ENCODE results near the gene PWWP2B.

The PWWP2B gene

GRCh38 chr10:132417257-132417910 lies 20.4 kb downstream of the PWWP2B start:
- no peak for DNase-seq
- no peaks in the 10 kb centered on the region for H3K79me1 ChIP-seq (ENCODE audit: low read length)
- no peak overlapping the region for H3K23ac ChIP-seq (ENCODE audit: low read length)
- no peak overlapping the region for H4K8ac ChIP-seq (ENCODE audit: low read depth, low read length)
- H3K4me2 ChIP-seq (ENCODE audit: low read length), result no peak overlapping the region
- H2BK5ac ChIP-seq (ENCODE audit: low read length), result no peak overlapping the region
- H3K36me3 ChIP-seq (ENCODE audit: control insufficient read depth, insufficient read depth, low read length), result no peaks in the 10 kb centered on the region
- no CpG with 5 or more reads among the region's 26 CpGs for WGBS (ENCODE audit: extremely low coverage, insufficient coverage, low lambda C conversion rate)
- H3K4ac ChIP-seq (ENCODE audit: low read depth, low read length), result no peak overlapping the region
- no peak overlapping the region for H3K9ac ChIP-seq (ENCODE audit: low read length)
- H3K4me1 ChIP-seq (ENCODE audit: control insufficient read depth, low read depth, low read length), result peaks cover 8% of the 10 kb centered on the region
- H3K27me3 ChIP-seq (ENCODE audit: insufficient read depth, low read length, poor library complexity), result no peaks in the 10 kb centered on the region
- H2BK120ac ChIP-seq (ENCODE audit: low read depth, low read length), result no peak overlapping the region
- no peak overlapping the region for H2AK5ac ChIP-seq (ENCODE audit: low read length)
- H3K27ac ChIP-seq (ENCODE audit: low read depth, low read length), result no peak overlapping the region
- no peak overlapping the region for H4K5ac ChIP-seq (ENCODE audit: low read length)
- H3K56ac ChIP-seq (ENCODE audit: low read length), result no peak overlapping the region
- H3K4me3 ChIP-seq (ENCODE audit: low read length), result no peak overlapping the region
- no peaks in the 10 kb centered on the region for H3K79me2 ChIP-seq (ENCODE audit: control insufficient read depth, insufficient read depth, low read length)
- no peak overlapping the region for H3K18ac ChIP-seq (ENCODE audit: low read length)
- no peak overlapping the region for H2BK15ac ChIP-seq (replicated peaks; ENCODE audit: low read depth)

DNA sequence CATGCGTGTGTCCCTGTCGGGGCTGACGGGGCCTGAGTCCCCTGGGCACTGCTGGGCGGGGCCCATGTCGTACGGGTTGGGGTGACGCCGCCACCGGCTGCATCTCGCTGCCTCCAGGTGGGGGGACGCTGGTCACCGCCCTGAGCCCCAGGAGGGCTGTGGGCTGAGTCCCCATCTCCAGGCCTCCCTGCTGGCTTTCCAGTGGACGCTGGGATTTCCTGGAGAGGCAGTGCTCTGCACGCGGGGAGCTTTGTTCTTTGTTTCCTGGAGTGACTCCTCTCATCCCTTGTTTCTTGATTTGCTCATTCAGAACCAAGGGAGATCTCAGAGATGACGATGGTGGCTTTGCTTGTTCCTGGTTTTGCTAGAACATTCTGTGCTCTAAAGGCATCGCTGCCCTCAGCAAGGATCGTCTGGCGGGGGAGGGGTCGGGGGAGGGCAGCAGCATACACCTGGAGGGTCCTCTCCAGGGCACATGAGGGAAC lies 21.0 kb downstream of the PWWP2B start:
- H3K4me3 ChIP-seq (ENCODE audit: low read length), result no peak overlapping the region
- no peaks in the 10 kb centered on the region for H3K79me2 ChIP-seq (ENCODE audit: control insufficient read depth, insufficient read depth, low read length)
- no peak overlapping the region for H2BK15ac ChIP-seq (replicated peaks; ENCODE audit: low read depth)
- H2BK5ac ChIP-seq (ENCODE audit: low read length), result no peak overlapping the region
- no CpG with 5 or more reads among the region's 20 CpGs for WGBS (ENCODE audit: extremely low coverage, insufficient coverage, low lambda C conversion rate)
- H3K4me1 ChIP-seq (ENCODE audit: control insufficient read depth, low read depth, low read length), result peaks cover 8% of the 10 kb centered on the region
- no peak overlapping the region for H2BK120ac ChIP-seq (ENCODE audit: low read depth, low read length)
- no peak overlapping the region for H3K23ac ChIP-seq (ENCODE audit: low read length)
- no peak overlapping the region for H4K5ac ChIP-seq (ENCODE audit: low read length)
- H3K27me3 ChIP-seq (ENCODE audit: insufficient read depth, low read length, poor library complexity), result no peaks in the 10 kb centered on the region
- no peak overlapping the region for H4K8ac ChIP-seq (ENCODE audit: low read depth, low read length)
- no peak overlapping the region for H2AK5ac ChIP-seq (ENCODE audit: low read length)
- no peaks in the 10 kb centered on the region for H3K36me3 ChIP-seq (ENCODE audit: control insufficient read depth, insufficient read depth, low read length)
- H3K18ac ChIP-seq (ENCODE audit: low read length), result no peak overlapping the region
- no peak overlapping the region for H3K9ac ChIP-seq (ENCODE audit: low read length)
- H3K4me2 ChIP-seq (ENCODE audit: low read length), result no peak overlapping the region
- no peak overlapping the region for H3K4ac ChIP-seq (ENCODE audit: low read depth, low read length)
- H3K79me1 ChIP-seq (ENCODE audit: low read length), result no peaks in the 10 kb centered on the region
- no peak overlapping the region for H3K27ac ChIP-seq (ENCODE audit: low read depth, low read length)
- H3K56ac ChIP-seq (ENCODE audit: low read length), result peak overlapping the region; percentile 30
- peak; percentile 47 for DNase-seq

DNA sequence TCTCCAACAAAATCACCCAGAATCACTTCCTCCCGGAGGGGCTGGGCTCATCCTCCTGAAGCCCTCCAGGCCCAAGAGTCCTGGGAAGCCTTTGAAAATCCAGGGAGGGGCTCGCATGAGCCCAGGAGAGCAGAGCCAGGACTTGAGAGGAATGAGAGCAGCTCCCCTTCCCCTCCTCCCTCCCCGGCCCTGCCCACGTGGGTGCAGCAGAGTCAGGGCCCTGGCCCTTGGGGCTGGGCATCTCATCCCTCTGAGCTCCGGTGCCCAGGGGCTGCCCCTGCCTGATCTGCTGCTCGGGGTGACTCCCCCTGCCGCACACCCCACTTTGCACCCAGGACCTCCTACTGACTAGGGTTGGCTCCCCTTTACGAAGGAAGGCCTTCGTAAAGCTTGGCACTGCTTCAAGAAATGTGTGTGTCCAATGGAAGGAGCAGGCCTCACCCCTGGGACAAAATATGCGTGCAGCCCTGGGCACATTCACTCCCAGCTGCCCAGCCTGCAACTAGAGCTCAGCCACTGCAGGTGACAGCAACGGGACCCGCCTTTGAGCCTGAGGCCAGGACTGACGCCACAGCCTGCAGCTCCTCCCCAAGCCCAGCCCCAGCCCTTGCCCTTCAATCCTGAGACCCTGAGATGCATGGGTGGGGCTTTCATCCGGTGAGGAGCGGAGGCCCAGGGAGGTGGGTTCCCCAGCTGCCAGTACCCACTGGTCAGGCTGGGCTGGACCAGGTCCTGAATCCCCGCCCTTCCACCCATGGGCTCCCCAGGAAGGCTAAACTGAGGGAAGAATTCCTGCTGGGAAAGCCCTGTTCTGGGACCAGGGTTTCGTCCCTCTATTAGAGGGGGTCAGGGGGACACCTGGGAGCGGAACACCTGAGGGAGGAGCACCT lies 21.8 kb downstream of the PWWP2B start:
- peaks cover 8% of the 10 kb centered on the region for H3K4me1 ChIP-seq (ENCODE audit: control insufficient read depth, low read depth, low read length)
- peak; percentile 95 for DNase-seq
- no peak overlapping the region for H3K23ac ChIP-seq (ENCODE audit: low read length)
- no peak overlapping the region for H3K4me3 ChIP-seq (ENCODE audit: low read length)
- no peaks in the 10 kb centered on the region for H3K79me2 ChIP-seq (ENCODE audit: control insufficient read depth, insufficient read depth, low read length)
- H3K56ac ChIP-seq (ENCODE audit: low read length), result peak overlapping the region; percentile 47
- H3K9ac ChIP-seq (ENCODE audit: low read length), result peak overlapping the region; percentile 41
- H3K79me1 ChIP-seq (ENCODE audit: low read length), result no peaks in the 10 kb centered on the region
- H3K18ac ChIP-seq (ENCODE audit: low read length), result no peak overlapping the region
- no peak overlapping the region for H2BK15ac ChIP-seq (replicated peaks; ENCODE audit: low read depth)
- H3K36me3 ChIP-seq (ENCODE audit: control insufficient read depth, insufficient read depth, low read length), result no peaks in the 10 kb centered on the region
- no peak overlapping the region for H3K27ac ChIP-seq (ENCODE audit: low read depth, low read length)
- H4K5ac ChIP-seq (ENCODE audit: low read length), result no peak overlapping the region
- H3K27me3 ChIP-seq (ENCODE audit: insufficient read depth, low read length, poor library complexity), result no peaks in the 10 kb centered on the region
- peak overlapping the region; percentile 42 for H2BK5ac ChIP-seq (ENCODE audit: low read length)
- H3K4me2 ChIP-seq (ENCODE audit: low read length), result peak overlapping the region; percentile 31
- no CpG with 5 or more reads among the region's 18 CpGs for WGBS (ENCODE audit: extremely low coverage, insufficient coverage, low lambda C conversion rate)
- H3K4ac ChIP-seq (ENCODE audit: low read depth, low read length), result no peak overlapping the region
- no peak overlapping the region for H4K8ac ChIP-seq (ENCODE audit: low read depth, low read length)
- H2AK5ac ChIP-seq (ENCODE audit: low read length), result no peak overlapping the region
- H2BK120ac ChIP-seq (ENCODE audit: low read depth, low read length), result no peak overlapping the region

DNA sequence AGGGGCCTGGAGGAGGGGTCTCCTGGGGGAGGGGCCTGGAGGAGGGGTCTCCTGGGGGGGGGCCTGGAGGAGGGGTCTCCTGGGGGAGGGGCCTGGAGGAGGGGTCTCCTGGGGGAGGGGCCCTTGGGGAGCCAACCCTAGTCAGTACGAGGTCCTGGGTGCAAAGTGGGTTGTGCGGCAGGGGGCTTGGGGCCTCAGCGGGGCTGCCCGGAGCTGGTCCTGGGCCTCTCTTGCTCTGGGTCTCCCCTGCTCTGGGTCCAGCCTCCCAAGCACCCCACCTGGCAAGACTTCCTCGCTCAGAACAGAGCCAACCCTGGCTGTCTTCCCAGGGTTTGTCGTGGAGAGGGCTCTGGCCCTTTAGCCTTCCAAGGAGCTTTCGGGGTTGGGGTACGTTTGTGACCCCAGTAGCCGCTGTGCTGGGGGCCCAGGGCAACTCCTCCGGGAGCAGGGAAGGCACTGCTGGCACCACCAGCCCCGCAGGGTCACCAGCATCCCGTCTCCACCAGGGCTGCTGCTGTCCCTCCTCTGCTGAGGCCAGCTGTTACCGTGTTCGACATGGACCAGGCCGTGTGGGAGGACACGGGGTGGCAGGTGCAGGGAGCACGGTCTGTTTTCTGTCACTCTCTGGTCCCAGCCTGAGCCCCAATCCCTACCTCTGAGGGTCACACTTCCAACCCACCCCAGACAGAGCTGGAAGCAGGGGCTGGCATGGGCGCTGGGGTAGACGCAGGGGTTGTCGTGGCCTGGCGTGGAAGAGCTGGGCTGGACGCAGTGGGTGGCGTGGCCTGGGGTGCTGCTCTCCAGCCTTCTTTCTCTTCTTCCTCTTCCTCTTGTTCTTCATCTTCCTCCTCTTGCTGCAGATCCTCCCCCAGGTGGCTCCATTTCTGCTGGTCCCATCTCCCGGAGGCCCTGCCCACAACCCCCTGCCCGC lies 22.8 kb downstream of the PWWP2B start:
- Histone ChIP-seq H3K27ac (ENCODE audit: low read depth, low read length) (peak overlapping the region; percentile 1), H4K5ac (ENCODE audit: low read length) (no peak overlapping the region), H3K79me1 (ENCODE audit: low read length) (no peaks in the 10 kb centered on the region), H2BK5ac (ENCODE audit: low read length) (no peak overlapping the region), H3K4ac (ENCODE audit: low read depth, low read length) (no peak overlapping the region), H3K36me3 (ENCODE audit: control insufficient read depth, insufficient read depth, low read length) (no peaks in the 10 kb centered on the region), H4K8ac (ENCODE audit: low read depth, low read length) (no peak overlapping the region), H3K9ac (ENCODE audit: low read length) (no peak overlapping the region), H3K79me2 (ENCODE audit: control insufficient read depth, insufficient read depth, low read length) (no peaks in the 10 kb centered on the region), H3K27me3 (ENCODE audit: insufficient read depth, low read length, poor library complexity) (no peaks in the 10 kb centered on the region), H3K18ac (ENCODE audit: low read length) (no peak overlapping the region), H2BK15ac (replicated peaks; ENCODE audit: low read depth) (no peak overlapping the region), H2AK5ac (ENCODE audit: low read length) (no peak overlapping the region), H3K56ac (ENCODE audit: low read length) (peak overlapping the region; percentile 44), H3K4me1 (ENCODE audit: control insufficient read depth, low read depth, low read length) (peaks cover 8% of the 10 kb centered on the region), H3K23ac (ENCODE audit: low read length) (no peak overlapping the region), H3K4me3 (ENCODE audit: low read length) (no peak overlapping the region), H3K4me2 (ENCODE audit: low read length) (no peak overlapping the region), H2BK120ac (ENCODE audit: low read depth, low read length) (no peak overlapping the region)
- no CpG with 5 or more reads among the region's 25 CpGs for WGBS (ENCODE audit: extremely low coverage, insufficient coverage, low lambda C conversion rate)
- DNase-seq, result peak; percentile 57

- Histone ChIP-seq H2AK5ac (ENCODE audit: low read length) (no peak overlapping the region), H3K79me1 (ENCODE audit: low read length) (no peaks in the 10 kb centered on the region), H3K4me2 (ENCODE audit: low read length) (no peak overlapping the region), H3K18ac (ENCODE audit: low read length) (no peak overlapping the region), H3K36me3 (ENCODE audit: control insufficient read depth, insufficient read depth, low read length) (no peaks in the 10 kb centered on the region), H2BK120ac (ENCODE audit: low read depth, low read length) (no peak overlapping the region), H2BK15ac (replicated peaks; ENCODE audit: low read depth) (no peak overlapping the region), H3K4me1 (ENCODE audit: control insufficient read depth, low read depth, low read length) (peaks cover 8% of the 10 kb centered on the region), H2BK5ac (ENCODE audit: low read length) (no peak overlapping the region), H3K27ac (ENCODE audit: low read depth, low read length) (peak overlapping the region; percentile 1), H4K5ac (ENCODE audit: low read length) (no peak overlapping the region), H3K4me3 (ENCODE audit: low read length) (no peak overlapping the region), H3K56ac (ENCODE audit: low read length) (peak overlapping the region; percentile 38), H4K8ac (ENCODE audit: low read depth, low read length) (no peak overlapping the region), H3K23ac (ENCODE audit: low read length) (no peak overlapping the region), H3K9ac (ENCODE audit: low read length) (no peak overlapping the region), H3K4ac (ENCODE audit: low read depth, low read length) (no peak overlapping the region), H3K27me3 (ENCODE audit: insufficient read depth, low read length, poor library complexity) (no peaks in the 10 kb centered on the region), H3K79me2 (ENCODE audit: control insufficient read depth, insufficient read depth, low read length) (no peaks in the 10 kb centered on the region)
- DNase-seq, result no peak
- WGBS (ENCODE audit: extremely low coverage, insufficient coverage, low lambda C conversion rate), result no CpG with 5 or more reads among the region's 8 CpGs
These were observed 23.5 kb downstream of the PWWP2B start for GRCh38 chr10:132420469-132420980.
